Thyroid gland (tissue), 4 donors: ENCODE results near the gene TAC4.

Experiments
- CTCF ChIP-seq, 6 experiments: fragments of 200-600 bp in 3 of 6; fragments of 450-650 bp in 3 of 6; sonication (generic) in 3 of 6; IDR thresholded peaks; one replicate each; pipeline ENCODE4 v1.5.1; 2016 to 2019; ENCODE audit warnings: antibody characterized with exemption in 6 of 6, mild to moderate bottlenecking in 2 of 6, inconsistent platforms in 1 of 6, moderate library complexity in 1 of 6
- POLR2A ChIP-seq, 2 donors: fragments of 450-650 bp; IDR thresholded peaks; one replicate each; pipeline ENCODE4 v1.6.1; 2017; ENCODE audit warnings: antibody characterized with exemption in 2 of 2, mild to moderate bottlenecking in 2 of 2, moderate library complexity in 1 of 2

- TF ChIP-seq CTCF (IDR thresholded peaks at IDR 0.05), result no peak
- no peak for TF ChIP-seq POLR2A (IDR thresholded peaks at IDR 0.05)
These were observed 41.6 kb upstream of the TAC4 start for GRCh38 chr17:49889500-49889899.
